IPS-20b (cell line): ENCODE measurements around the gene TLE2.

Experiments
- H3K27ac ChIP-seq: one replicate; pipeline ENCODE4 v1.5.1; 2013; ENCODE audit warnings: low read length
- H3K27me3 ChIP-seq: 2 replicates; pipeline ENCODE4 v1.6.1; 2013; ENCODE audit warnings: mild to moderate bottlenecking, low read length, inconsistent platforms; ENCODE audit not compliant: insufficient read depth
- H3K36me3 ChIP-seq: 2 replicates; pipeline ENCODE4 v1.6.1; 2013; ENCODE audit warnings: low read depth, mild to moderate bottlenecking, inconsistent platforms, low read length, moderate library complexity; ENCODE audit not compliant: insufficient read depth
- H3K4me1 ChIP-seq: 2 replicates; pipeline ENCODE4 v1.6.1; 2013; ENCODE audit warnings: mild to moderate bottlenecking, control low read depth, inconsistent platforms, low read length, moderate library complexity; ENCODE audit not compliant: insufficient read depth
- H3K4me3 ChIP-seq: 2 replicates; pipeline ENCODE4 v1.5.1; 2013; ENCODE audit warnings: mild to moderate bottlenecking, low read length, inconsistent platforms
- H3K9ac ChIP-seq: 2 replicates; pipeline ENCODE4 v1.6.1; 2013; ENCODE audit warnings: low read depth, mild to moderate bottlenecking, inconsistent platforms, low read length, moderate library complexity
- H3K9me3 ChIP-seq: 2 replicates; pipeline ENCODE4 v1.6.1; 2013; ENCODE audit warnings: mild to moderate bottlenecking, low read depth, low read length, inconsistent platforms; ENCODE audit not compliant: insufficient read depth

The TLE2 gene

GRCh38 chr19:3062165-3063105, 33.4 kb upstream of the TLE2 start, which contains the start of gene TLE5:
TLE5 (minus strand) TSS chr19:3062495; CDS start chr19:3062200, 295 bp downstream.
- H3K27me3 ChIP-seq = peaks cover 6% of the 10 kb centered on the region
- H3K9ac ChIP-seq = peak within 1 kb of the TSS; percentile 72
- H3K27ac ChIP-seq = no peak within 1 kb of the TSS
- H3K9me3 ChIP-seq = no peaks in the 10 kb centered on the region
- peak within 1 kb of the TSS; percentile 71; the same call in 1 of the 2 replicates for H3K4me3 ChIP-seq
- peaks cover 11% of the 10 kb centered on the region for H3K36me3 ChIP-seq
- no peaks in the 10 kb centered on the region; the same call in 1 of the 2 replicates for H3K4me1 ChIP-seq

- peaks cover 6% of the 10 kb centered on the region; the same call in 1 of the 2 replicates for H3K4me1 ChIP-seq
- H3K27me3 ChIP-seq = peaks cover 6% of the 10 kb centered on the region
- no peak overlapping the region for H3K27ac ChIP-seq
- H3K9ac ChIP-seq = peak overlapping the region; percentile 72
- no peaks in the 10 kb centered on the region for H3K9me3 ChIP-seq
- H3K36me3 ChIP-seq = peaks cover 11% of the 10 kb centered on the region
- H3K4me3 ChIP-seq = peak overlapping the region; percentile 71
Measured at GRCh38 chr19:3061182-3062161, 32.4 kb upstream of the TLE2 start.

GRCh38 chr19:3060857-3061181, 31.7 kb upstream of the TLE2 start:
- Histone ChIP-seq H3K4me3 (peak overlapping the region; percentile 71), H3K27ac (no peak overlapping the region), H3K4me1 (peaks cover 6% of the 10 kb centered on the region; the same call in 1 of the 2 replicates), H3K9ac (peak overlapping the region; percentile 72; the same call in 1 of the 2 replicates), H3K36me3 (peaks cover 11% of the 10 kb centered on the region), H3K9me3 (no peaks in the 10 kb centered on the region), H3K27me3 (peaks cover 6% of the 10 kb centered on the region)

GRCh38 chr19:3059653-3060052, 30.6 kb upstream of the TLE2 start:
- peaks cover 11% of the 10 kb centered on the region for H3K27me3 ChIP-seq
- no peak overlapping the region for H3K4me3 ChIP-seq
- no peaks in the 10 kb centered on the region for H3K9me3 ChIP-seq
- H3K4me1 ChIP-seq = peaks cover 10% of the 10 kb centered on the region
- H3K27ac ChIP-seq = no peak overlapping the region
- no peak overlapping the region for H3K9ac ChIP-seq
- H3K36me3 ChIP-seq = peaks cover 17% of the 10 kb centered on the region

GRCh38 chr19:3058821-3059314, 29.8 kb upstream of the TLE2 start:
- no peaks in the 10 kb centered on the region for H3K9me3 ChIP-seq
- no peak overlapping the region for H3K27ac ChIP-seq
- H3K27me3 ChIP-seq = peaks cover 13% of the 10 kb centered on the region
- peaks cover 10% of the 10 kb centered on the region for H3K4me1 ChIP-seq
- no peak overlapping the region for H3K9ac ChIP-seq
- H3K4me3 ChIP-seq = no peak overlapping the region
- H3K36me3 ChIP-seq = peaks cover 23% of the 10 kb centered on the region

- Histone ChIP-seq H3K9ac (no peak overlapping the region), H3K36me3 (peaks cover 23% of the 10 kb centered on the region), H3K27ac (no peak overlapping the region), H3K4me1 (peaks cover 10% of the 10 kb centered on the region), H3K9me3 (no peaks in the 10 kb centered on the region), H3K27me3 (peaks cover 12% of the 10 kb centered on the region), H3K4me3 (no peak overlapping the region)
Measured at GRCh38 chr19:3058009-3058820, 29.1 kb upstream of the TLE2 start.

GRCh38 chr19:3057275-3057714, 28.2 kb upstream of the TLE2 start:
- H3K9me3 ChIP-seq = no peaks in the 10 kb centered on the region
- H3K4me1 ChIP-seq = peaks cover 10% of the 10 kb centered on the region
- H3K9ac ChIP-seq = peak overlapping the region; percentile 34; the same call in 1 of the 2 replicates
- peak overlapping the region; percentile 23; the same call in 1 of the 2 replicates for H3K4me3 ChIP-seq
- peaks cover 23% of the 10 kb centered on the region for H3K36me3 ChIP-seq
- peaks cover 8% of the 10 kb centered on the region; the same call in 1 of the 2 replicates for H3K27me3 ChIP-seq
- H3K27ac ChIP-seq = no peak overlapping the region

GRCh38 chr19:3056417-3057088, 27.5 kb upstream of the TLE2 start:
- no peaks in the 10 kb centered on the region for H3K9me3 ChIP-seq
- H3K9ac ChIP-seq = peak overlapping the region; percentile 34; the same call in 1 of the 2 replicates
- peaks cover 23% of the 10 kb centered on the region for H3K36me3 ChIP-seq
- H3K4me3 ChIP-seq = peak overlapping the region; percentile 21; the same call in 1 of the 2 replicates
- no peak overlapping the region for H3K27ac ChIP-seq
- H3K4me1 ChIP-seq = peaks cover 10% of the 10 kb centered on the region
- H3K27me3 ChIP-seq = peaks cover 8% of the 10 kb centered on the region; the same call in 1 of the 2 replicates

GRCh38 chr19:3055741-3056416, 26.8 kb upstream of the TLE2 start:
- Histone ChIP-seq H3K27me3 (peaks cover 8% of the 10 kb centered on the region; the same call in 1 of the 2 replicates), H3K4me3 (peak overlapping the region; percentile 21; the same call in 1 of the 2 replicates), H3K36me3 (peaks cover 23% of the 10 kb centered on the region), H3K9me3 (no peaks in the 10 kb centered on the region), H3K4me1 (peaks cover 10% of the 10 kb centered on the region), H3K9ac (no peak overlapping the region; the same call in 1 of the 2 replicates), H3K27ac (no peak overlapping the region)
